GM12873 (cell line): ENCODE data around the gene ELF1.

Experiments
- CTCF ChIP-seq: IDR thresholded peaks from 2 replicates; pipeline ENCODE4 v1.5.1; 2012; ENCODE audit warnings: low read depth, mild to moderate bottlenecking, moderate library complexity, low read length, control low read depth; ENCODE audit not compliant: insufficient read depth; ENCODE audit errors: missing control alignments

The ELF1 gene

GRCh38 chr13:40966298-40966697 lies 52.8 kb downstream of the ELF1 start:
- no peak for TF ChIP-seq CTCF

GRCh38 chr13:40963927-40964326 lies 55.2 kb downstream of the ELF1 start:
- no peak for TF ChIP-seq CTCF

GRCh38 chr13:40961826-40962225 lies 57.3 kb downstream of the ELF1 start:
- TF ChIP-seq CTCF = no peak

- no peak for TF ChIP-seq CTCF
These were observed 57.9 kb downstream of the ELF1 start for GRCh38 chr13:40961214-40961613.

- TF ChIP-seq CTCF = no peak
These were observed 58.4 kb downstream of the ELF1 start for GRCh38 chr13:40960716-40961115.

GRCh38 chr13:40958655-40959054 lies 60.5 kb downstream of the ELF1 start:
- TF ChIP-seq CTCF = no peak

GRCh38 chr13:40946485-40946884 lies 72.6 kb downstream of the ELF1 start:
- TF ChIP-seq CTCF = no peak
